NCI-H526 treated with DMSO at 0.1 percent for 48 hours (cell line): ENCODE measurements around the gene MYO15A.
"Not testable (repeated sequence)": the region's sequence is repeated elsewhere in the genome, so short reads cannot be mapped to it uniquely, and the experiment has no call there.

ENCODE experiments used
- DNase-seq: peaks from one replicate; lab custom pipeline; 2025; lab: John Stamatoyannopoulos, UW

MYO15A gene

GRCh38 chr17:18184143-18185031, 75.8 kb downstream of the MYO15A start:
- no peak for DNase-seq

- no peak for DNase-seq
These were observed 76.8 kb downstream of the MYO15A start for GRCh38 chr17:18185391-18185790.

- DNase-seq: no peak
These were observed 77.5 kb downstream of the MYO15A start for GRCh38 chr17:18185832-18186626.

- no peak for DNase-seq
These were observed 78.0 kb downstream of the MYO15A start for GRCh38 chr17:18186627-18186982.

GRCh38 chr17:18187226-18187625, 78.7 kb downstream of the MYO15A start:
- no peak for DNase-seq

GRCh38 chr17:18187821-18188761, 79.5 kb downstream of the MYO15A start:
- no peak for DNase-seq

- DNase-seq: no peak
These were observed 82.2 kb downstream of the MYO15A start for GRCh38 chr17:18190628-18191235.

- DNase-seq: no peak
These were observed 82.7 kb downstream of the MYO15A start for GRCh38 chr17:18191236-18191667.

GRCh38 chr17:18191967-18192366, 83.4 kb downstream of the MYO15A start:
- no peak for DNase-seq

GRCh38 chr17:18194394-18194793, 85.8 kb downstream of the MYO15A start:
- no peak for DNase-seq

GRCh38 chr17:18194804-18195203, 86.2 kb downstream of the MYO15A start:
- DNase-seq: no peak

- DNase-seq: no peak
These were observed 86.7 kb downstream of the MYO15A start for GRCh38 chr17:18195246-18195645.

- no peak for DNase-seq
These were observed 89.1 kb downstream of the MYO15A start for GRCh38 chr17:18197535-18198194.

- DNase-seq: no peak
These were observed 90.0 kb downstream of the MYO15A start for GRCh38 chr17:18198530-18198929.

- no peak for DNase-seq
These were observed 92.6 kb downstream of the MYO15A start for GRCh38 chr17:18201108-18201507.

- no peak for DNase-seq
These were observed 94.8 kb downstream of the MYO15A start for GRCh38 chr17:18203308-18203707.

- no peak for DNase-seq
These were observed 97.3 kb downstream of the MYO15A start for GRCh38 chr17:18205861-18206260.

- no peak for DNase-seq
These were observed 98.4 kb downstream of the MYO15A start for GRCh38 chr17:18206962-18207361.

GRCh38 chr17:18208092-18208491, 99.5 kb downstream of the MYO15A start:
- no peak for DNase-seq

GRCh38 chr17:18213666-18214270, 105.2 kb downstream of the MYO15A start:
- DNase-seq: no peak

GRCh38 chr17:18216906-18217305, 108.3 kb downstream of the MYO15A start:
- not testable (repeated sequence) for DNase-seq
